ENCODE measurements around the gene CTNND2.

DNA sequence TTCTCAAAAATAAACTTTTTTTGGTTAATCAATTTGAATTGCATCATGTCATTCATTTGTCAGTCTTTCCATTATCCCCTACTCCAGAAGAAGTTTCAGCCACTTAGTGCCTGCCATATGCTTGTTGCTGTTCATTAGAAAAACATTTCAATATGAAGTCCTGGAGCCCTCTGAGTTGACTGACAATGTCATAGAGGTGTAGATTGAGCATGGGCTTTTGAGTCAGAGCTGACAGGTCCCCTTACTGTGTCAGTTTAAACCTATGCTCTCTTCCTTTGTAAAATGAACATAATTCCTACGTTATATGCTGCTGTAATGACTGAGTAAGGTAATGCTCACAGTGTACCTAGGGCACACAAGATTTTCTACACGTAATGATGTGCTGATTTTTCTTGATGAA, 114.0 kb downstream of the CTNND2 start:
- TF ChIP-seq, protein P1, sequence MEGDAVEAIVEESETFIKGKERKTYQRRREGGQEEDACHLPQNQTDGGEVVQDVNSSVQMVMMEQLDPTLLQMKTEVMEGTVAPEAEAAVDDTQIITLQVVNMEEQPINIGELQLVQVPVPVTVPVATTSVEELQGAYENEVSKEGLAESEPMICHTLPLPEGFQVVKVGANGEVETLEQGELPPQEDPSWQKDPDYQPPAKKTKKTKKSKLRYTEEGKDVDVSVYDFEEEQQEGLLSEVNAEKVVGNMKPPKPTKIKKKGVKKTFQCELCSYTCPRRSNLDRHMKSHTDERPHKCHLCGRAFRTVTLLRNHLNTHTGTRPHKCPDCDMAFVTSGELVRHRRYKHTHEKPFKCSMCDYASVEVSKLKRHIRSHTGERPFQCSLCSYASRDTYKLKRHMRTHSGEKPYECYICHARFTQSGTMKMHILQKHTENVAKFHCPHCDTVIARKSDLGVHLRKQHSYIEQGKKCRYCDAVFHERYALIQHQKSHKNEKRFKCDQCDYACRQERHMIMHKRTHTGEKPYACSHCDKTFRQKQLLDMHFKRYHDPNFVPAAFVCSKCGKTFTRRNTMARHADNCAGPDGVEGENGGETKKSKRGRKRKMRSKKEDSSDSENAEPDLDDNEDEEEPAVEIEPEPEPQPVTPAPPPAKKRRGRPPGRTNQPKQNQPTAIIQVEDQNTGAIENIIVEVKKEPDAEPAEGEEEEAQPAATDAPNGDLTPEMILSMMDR (IDR thresholded peaks at IDR 0.05) = no peak
- TF ChIP-seq POLR2A (IDR thresholded peaks at IDR 0.05) = no peak
